WTC11 (cell line): ENCODE results near the gene FUT8. TPM values are rescaled to one million over a fixed set of nuclear protein-coding genes. Genes with fewer than 3 reads are reported as not detected.

Experiments
- ATAC-seq: fragments of 200-7000 bp; cut with Tn5 transposase; 2 replicates; pipeline ENCODE4 v1.10.0; 2021; ENCODE audit warnings: mild to moderate bottlenecking, moderate library complexity
- CTCF ChIA-PET: fragments of 300-600 bp; sonication (Branson Sonifier 250); formaldehyde crosslinking; loops from one replicate; lab custom pipeline; 2021; ENCODE audit warnings: antibody characterized with exemption; lab: Charles Lee
- POLR2A ChIA-PET: fragments of 350-600 bp; sonication (Branson Sonifier 250); formaldehyde crosslinking; loops from one replicate; lab custom pipeline; 2021; ENCODE audit warnings: antibody characterized with exemption; lab: Charles Lee
- DNase-seq: peaks from one replicate; pipeline ENCODE4 v3.0.0; 2021; ENCODE audit warnings: low spot score
- H3K27ac Mint-ChIP-seq: 2 replicates; pipeline ENCODE4 v1.8.0; 2021; ENCODE audit warnings: mixed read lengths
- H3K27me3 Mint-ChIP-seq: 2 replicates; pipeline ENCODE4 v1.8.0; 2021; ENCODE audit warnings: low read depth, mild to moderate bottlenecking, moderate library complexity, mixed read lengths
- H3K36me3 Mint-ChIP-seq: 2 replicates; pipeline ENCODE4 v1.8.0; 2021; ENCODE audit warnings: mixed read lengths
- H3K4me1 Mint-ChIP-seq: 2 replicates; pipeline ENCODE4 v1.8.0; 2022; ENCODE audit warnings: mixed read lengths
- H3K4me3 Mint-ChIP-seq: 2 replicates; pipeline ENCODE4 v1.8.0; 2021; ENCODE audit warnings: mild to moderate bottlenecking, moderate library complexity, mixed read lengths
- H3K9me3 Mint-ChIP-seq: 2 replicates; pipeline ENCODE4 v1.8.0; 2021; ENCODE audit warnings: mixed read lengths
- AFF4 ChIP-seq: sonication (generic); formaldehyde crosslinking; IDR thresholded peaks from 2 replicates; pipeline ENCODE4 v1.8.1; 2023; ENCODE audit warnings: mild to moderate bottlenecking, missing genetic modification reagents, borderline replicate concordance
- ERG ChIP-seq: fragments of 250-450 bp; sonication (Bioruptor Pico); IDR thresholded peaks from 2 replicates; pipeline ENCODE4 v1.8.0; 2021; ENCODE audit warnings: mild to moderate bottlenecking
- FOXP1 ChIP-seq: sonication (generic); formaldehyde crosslinking; IDR thresholded peaks from 2 replicates; pipeline ENCODE4 v1.8.0; 2022; ENCODE audit warnings: missing genetic modification reagents, mild to moderate bottlenecking, moderate library complexity, borderline replicate concordance
- GRHL2 ChIP-seq: fragments of 250-450 bp; sonication (Bioruptor Pico); IDR thresholded peaks from 2 replicates; pipeline ENCODE4 v1.8.0; 2022; ENCODE audit warnings: mild to moderate bottlenecking, moderate library complexity; ENCODE audit not compliant: insufficient replicate concordance, severe bottlenecking
- HMGA2 ChIP-seq: fragments of 250-450 bp; sonication (Bioruptor Pico); IDR thresholded peaks from 2 replicates; pipeline ENCODE4 v1.4.0; 2021; ENCODE audit warnings: mild to moderate bottlenecking, moderate library complexity
- HMGXB4 ChIP-seq: sonication (generic); formaldehyde crosslinking; IDR thresholded peaks from 2 replicates; pipeline ENCODE4 v1.8.1; 2023; ENCODE audit warnings: mild to moderate bottlenecking, moderate library complexity, missing genetic modification reagents
- NR1H2 ChIP-seq: sonication (generic); formaldehyde crosslinking; IDR thresholded peaks from 2 replicates; pipeline ENCODE4 v1.9.0; 2021; ENCODE audit warnings: mild to moderate bottlenecking, moderate library complexity, missing genetic modification reagents
- PRDM15 ChIP-seq: sonication (generic); formaldehyde crosslinking; IDR thresholded peaks from 2 replicates; pipeline ENCODE4 v1.8.0; 2022; ENCODE audit warnings: missing genetic modification reagents
- ZNF138 ChIP-seq: sonication (generic); formaldehyde crosslinking; conservative IDR thresholded peaks from 2 replicates; pipeline ENCODE4 v1.8.1; 2022; ENCODE audit warnings: mild to moderate bottlenecking, moderate library complexity, missing genetic modification reagents
- ZNF263 ChIP-seq: sonication (generic); formaldehyde crosslinking; IDR thresholded peaks from 2 replicates; pipeline ENCODE4 v1.8.1; 2022; ENCODE audit warnings: low read depth, mild to moderate bottlenecking, moderate library complexity, missing genetic modification reagents
- ZNF317 ChIP-seq: sonication (generic); formaldehyde crosslinking; IDR thresholded peaks from 2 replicates; pipeline ENCODE4 v1.8.1; 2023; ENCODE audit warnings: low read depth, mild to moderate bottlenecking, moderate library complexity, missing genetic modification reagents, borderline replicate concordance
- ZNF512 ChIP-seq: sonication (generic); formaldehyde crosslinking; IDR thresholded peaks from 2 replicates; pipeline ENCODE4 v1.8.1; 2022; ENCODE audit warnings: missing genetic modification reagents, borderline replicate concordance
- total RNA-seq: library from RNA; stranded (reverse); gene quantifications from 3 replicates; pipeline ENCODE4 v1.2.3, GENCODE V29; 2021

FUT8 gene
- total RNA-seq, 1 experiment from 2014 or later = 37.9 TPM

GRCh38 chr14:65536781-65537423 is 124.4 kb downstream of the FUT8 start (continued):
- TF ChIP-seq ERG (CRISPR knock-in tag) = no peak
- no peak for TF ChIP-seq ZNF512 (CRISPR knock-in tag)
- TF ChIP-seq ZNF317 (CRISPR knock-in tag) = no peak
- no peak for TF ChIP-seq HMGXB4
- no peak for TF ChIP-seq ZNF138 (CRISPR knock-in tag)
- TF ChIP-seq NR1H2 (CRISPR knock-in tag) = no peak
- no peak for TF ChIP-seq GRHL2 (CRISPR knock-in tag)
- TF ChIP-seq HMGA2 (CRISPR knock-in tag) = no peak

- Mint-ChIP-seq H3K36me3 (no peaks in the 10 kb centered on the region), H3K27ac (no peak overlapping the region), H3K4me3 (no peak overlapping the region), H3K9me3 (no peaks in the 10 kb centered on the region), H3K27me3 (no peaks in the 10 kb centered on the region), H3K4me1 (peaks cover 10% of the 10 kb centered on the region)
- CTCF ChIA-PET = no interaction called here
- DNase-seq (no peak), ATAC-seq (no peak)
- TF ChIP-seq ZNF263 (CRISPR knock-in tag) (no peak), FOXP1 (no peak), HMGA2 (CRISPR knock-in tag) (no peak), ZNF138 (CRISPR knock-in tag) (no peak), PRDM15 (CRISPR knock-in tag) (no peak), AFF4 (CRISPR knock-in tag) (no peak)
- POLR2A ChIA-PET = no interaction called here
These were observed 136.3 kb downstream of the FUT8 start for GRCh38 chr14:65548878-65549277.
